DND-41 (cell line): ENCODE measurements around the gene ATXN1L.

Experiments used
- CTCF ChIP-seq: IDR thresholded peaks from 2 replicates; pipeline ENCODE4 v1.5.1; 2012; ENCODE audit warnings: borderline replicate concordance, low read length, moderate library complexity, mild to moderate bottlenecking; ENCODE audit not compliant: poor library complexity, severe bottlenecking; ENCODE audit errors: extremely low read depth
- EZH2 ChIP-seq: IDR thresholded peaks from 3 replicates; pipeline ENCODE4 v1.6.1; 2012; ENCODE audit warnings: borderline replicate concordance, low read depth, mild to moderate bottlenecking, moderate library complexity, low read length, inconsistent platforms; ENCODE audit not compliant: severe bottlenecking

GRCh38 chr16:71808593-71809459 lies 37.0 kb upstream of the ATXN1L start, which contains the start of gene AP1G1:
- no peak for TF ChIP-seq CTCF
- TF ChIP-seq EZH2: no peak
